ENCODE data around the gene STMN1. TPM values are rescaled to one million over a fixed set of nuclear protein-coding genes. Genes with fewer than 3 reads are reported as not detected.

Gene STMN1
- total RNA-seq, 1 experiment from 2014 or later = 349 TPM

DNA sequence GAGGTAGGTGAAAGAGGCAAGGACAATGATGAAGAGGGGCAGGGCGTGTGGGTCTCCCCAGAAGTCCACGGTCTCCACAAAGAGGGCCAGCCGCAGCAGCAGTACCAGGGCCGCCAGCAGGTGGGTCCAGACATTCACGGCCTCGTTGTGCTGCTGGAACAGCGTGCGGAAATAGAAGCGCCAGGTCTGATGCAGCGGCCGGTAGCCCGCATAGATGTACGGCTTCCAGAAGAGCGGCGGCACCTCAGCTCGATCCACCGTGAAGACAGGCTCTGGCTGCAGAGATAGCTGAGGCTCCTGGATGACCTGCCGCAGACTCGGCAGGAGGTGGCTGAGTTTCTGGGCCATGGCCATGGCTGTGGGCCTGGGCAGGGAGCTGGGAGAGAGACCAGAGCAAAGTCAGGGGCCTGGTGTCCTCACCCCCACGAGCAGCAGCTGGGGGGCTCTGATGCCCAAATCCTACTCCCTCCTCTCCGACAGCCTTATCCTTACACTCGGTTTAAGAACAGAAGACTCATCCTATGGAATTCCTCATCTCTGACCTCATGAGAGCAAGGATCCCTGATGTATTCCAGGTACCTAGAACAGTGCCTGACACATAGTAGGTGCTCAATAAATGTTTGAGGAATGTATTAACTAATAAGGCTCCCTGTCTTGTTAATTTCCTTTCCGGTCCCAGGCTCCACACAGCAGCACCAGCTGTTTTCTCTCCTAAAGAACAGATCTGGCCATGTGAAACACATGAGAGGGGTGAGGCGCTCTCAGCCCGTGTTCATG lies 42.5 kb downstream of the STMN1 start:
- Histone ChIP-seq H3K9me3 (ENCODE audit: insufficient read depth, low read depth) (no peaks in the 10 kb centered on the region), H3K4me3 (no peak overlapping the region), H2AFZ (no peak overlapping the region), H3K27ac (no peak overlapping the region), H3K79me2 (ENCODE audit: low read depth) (peaks cover 4% of the 10 kb centered on the region), H4K20me1 (ENCODE audit: insufficient read depth) (no peaks in the 10 kb centered on the region), H3K9me2 (ENCODE audit: insufficient read depth) (no peaks in the 10 kb centered on the region), H3K27me3 (ENCODE audit: insufficient read depth, low read depth) (no peaks in the 10 kb centered on the region), H3K4me1 (replicated peaks; ENCODE audit: insufficient read depth) (no peaks in the 10 kb centered on the region; the same call in 1 of the 2 replicates), H3K4me2 (no peak overlapping the region), H3K36me3 (ENCODE audit: low read depth) (no peaks in the 10 kb centered on the region), H3F3A (ENCODE audit: insufficient read depth, low read depth) (peaks cover 9% of the 10 kb centered on the region; the same call in 1 of the 2 replicates)
- ChIA-PET POLR2A (ENCODE audit: unreplicated experiment) (interaction anchor here (0.6 kb wide), 2 partner anchors 28 to 38 kb away, joined by 3 read pairs; no protein-coding TSS in a partner anchor), CTCF (no interaction called here)
- intact Hi-C loops (cut with micrococcal nuclease; ENCODE audit: unreplicated experiment) = no loop called here
- BruUV-seq (replicated peaks) = no TSS peak
- no peak for DNase-seq
- TF ChIP-seq CTCF (conservative IDR thresholded peaks at IDR 0.05) = no peak
- no peak for TF ChIP-seq EZH2 (IDR thresholded peaks at IDR 0.05; ENCODE audit: low read depth)

DNA sequence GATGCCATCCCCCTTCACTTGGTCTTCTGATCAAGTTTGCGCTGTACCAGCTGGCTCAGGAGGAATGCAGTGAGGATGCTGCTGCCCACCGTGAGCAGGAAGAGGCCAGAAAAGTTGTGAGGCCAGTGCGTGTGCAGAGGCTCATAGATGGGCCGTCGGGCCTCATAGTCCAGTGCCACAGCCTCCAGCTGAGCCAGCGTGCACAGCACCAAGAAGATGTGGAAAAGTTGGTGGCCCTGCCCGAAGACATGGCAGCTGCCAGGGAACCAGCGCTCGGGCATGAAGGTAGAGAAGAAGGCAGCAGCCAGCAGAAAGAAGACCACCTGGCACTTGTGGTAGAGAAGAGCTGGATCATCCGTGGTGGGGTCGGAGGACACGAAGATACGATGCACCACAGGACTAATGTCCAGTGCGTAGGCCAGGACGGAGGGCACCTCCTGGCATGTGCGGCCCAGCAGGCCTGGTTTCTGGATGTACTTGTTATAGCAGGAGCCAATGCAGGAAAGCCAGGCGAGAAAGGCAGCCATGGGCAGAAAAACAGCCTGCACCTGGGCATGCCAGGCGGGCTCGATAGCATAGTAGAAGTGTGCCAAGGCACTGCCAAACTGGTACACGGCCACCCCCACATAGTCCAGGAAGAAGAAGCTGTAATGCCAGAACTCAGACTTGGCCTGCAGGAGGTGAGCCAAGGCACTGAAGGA lies 43.3 kb downstream of the STMN1 start:
- H3F3A ChIP-seq (ENCODE audit: insufficient read depth, low read depth) = peaks cover 9% of the 10 kb centered on the region; the same call in 1 of the 2 replicates
- DNase-seq = no peak
- no peaks in the 10 kb centered on the region for H3K36me3 ChIP-seq (ENCODE audit: low read depth)
- H3K9me3 ChIP-seq (ENCODE audit: insufficient read depth, low read depth) = no peaks in the 10 kb centered on the region
- intact Hi-C loops (cut with micrococcal nuclease; ENCODE audit: unreplicated experiment) = no loop called here
- BruUV-seq (replicated peaks) = no TSS peak
- no peak overlapping the region for H3K4me2 ChIP-seq
- H4K20me1 ChIP-seq (ENCODE audit: insufficient read depth) = no peaks in the 10 kb centered on the region
- H3K4me1 ChIP-seq (replicated peaks; ENCODE audit: insufficient read depth) = peaks cover 7% of the 10 kb centered on the region
- ChIA-PET POLR2A (ENCODE audit: unreplicated experiment) (interaction anchor here (0.6 kb wide), 2 partner anchors 29 to 37 kb away, joined by 3 read pairs; no protein-coding TSS in a partner anchor), CTCF (interaction anchor here (0.7 kb wide), 1 partner anchor 50 kb away, joined by 4 read pairs; no protein-coding TSS in a partner anchor)
- no peaks in the 10 kb centered on the region for H3K27me3 ChIP-seq (ENCODE audit: insufficient read depth, low read depth)
- TF ChIP-seq EZH2 (IDR thresholded peaks at IDR 0.05; ENCODE audit: low read depth) (no peak), CTCF (conservative IDR thresholded peaks at IDR 0.05) (no peak)
- H3K9me2 ChIP-seq (ENCODE audit: insufficient read depth) = no peaks in the 10 kb centered on the region
- no peak overlapping the region for H2AFZ ChIP-seq
- peaks cover 11% of the 10 kb centered on the region for H3K79me2 ChIP-seq (ENCODE audit: low read depth)
- H3K27ac ChIP-seq = no peak overlapping the region
- H3K4me3 ChIP-seq = no peak overlapping the region

- TF ChIP-seq CTCF (conservative IDR thresholded peaks at IDR 0.05) (no peak), EZH2 (IDR thresholded peaks at IDR 0.05; ENCODE audit: low read depth) (no peak)
- ChIA-PET POLR2A (ENCODE audit: unreplicated experiment) (no interaction called here), CTCF (interaction anchor here (0.9 kb wide), 1 partner anchor 14 kb away, joined by 3 read pairs; the partner anchor contains the start of gene PAQR7)
- H3K4me3 ChIP-seq = no peak overlapping the region
- H3K9me2 ChIP-seq (ENCODE audit: insufficient read depth) = no peaks in the 10 kb centered on the region
- H3K36me3 ChIP-seq (ENCODE audit: low read depth) = no peaks in the 10 kb centered on the region
- H3F3A ChIP-seq (ENCODE audit: insufficient read depth, low read depth) = peaks cover 9% of the 10 kb centered on the region; the same call in 1 of the 2 replicates
- no peak for DNase-seq
- no peaks in the 10 kb centered on the region for H3K9me3 ChIP-seq (ENCODE audit: insufficient read depth, low read depth)
- no peak overlapping the region for H3K27ac ChIP-seq
- H3K4me2 ChIP-seq = no peak overlapping the region
- no TSS peak for BruUV-seq (replicated peaks)
- H3K79me2 ChIP-seq (ENCODE audit: low read depth) = peaks cover 24% of the 10 kb centered on the region
- no peak overlapping the region for H2AFZ ChIP-seq
- no peaks in the 10 kb centered on the region for H3K27me3 ChIP-seq (ENCODE audit: insufficient read depth, low read depth)
- peaks cover 10% of the 10 kb centered on the region for H3K4me1 ChIP-seq (replicated peaks; ENCODE audit: insufficient read depth)
- H4K20me1 ChIP-seq (ENCODE audit: insufficient read depth) = no peaks in the 10 kb centered on the region
- intact Hi-C loops (cut with micrococcal nuclease; ENCODE audit: unreplicated experiment) = no loop called here
These were observed 44.6 kb downstream of the STMN1 start for GRCh38 chr1:25861316-25862286.
